Measurements from ENCODE around the gene MRPL41. TPM values are rescaled to one million over a fixed set of nuclear protein-coding genes. Genes with fewer than 3 reads are reported as not detected.
"Not testable (repeated sequence)": the region's sequence is repeated elsewhere in the genome, so short reads cannot be mapped to it uniquely, and the experiment has no call there.

Gene MRPL41
- 10 to 100 TPM; 61.0 to 64.7 TPM for total RNA-seq

GRCh38 chr9:137551264-137552021 is at the start of gene MRPL41:
TSS of gene MRPL41 (plus strand) at chr9:137551879. CDS start at chr9:137552082, 203 bp downstream.
- ChIA-PET CTCF (interaction anchor here (0.6 to 1.5 kb wide), 6 partner anchors 12 to 315 kb away, joined by 3 to 5 read pairs (median 4); no protein-coding TSS in a partner anchor), POLR2A (interaction anchor here (0.5 to 0.9 kb wide), 7 partner anchors 12 to 296 kb away, joined by 3 to 10 read pairs (median 6); partner anchors contain the start of genes EXD3, NELFB and NOXA1)

GRCh38 chr9:137502008-137502911 is 49.4 kb upstream of the MRPL41 start:
- ChIA-PET CTCF (interaction anchor here (0.6 kb wide), 1 partner anchor 44 kb away, joined by 3 read pairs; no protein-coding TSS in a partner anchor), POLR2A (no interaction called here)

GRCh38 chr9:137504432-137504777 is 47.3 kb upstream of the MRPL41 start:
- ChIA-PET POLR2A (no interaction called here), CTCF (interaction anchor here (0.6 kb wide), 1 partner anchor 47 kb away, joined by 3 read pairs; the partner anchor contains the start of gene MRPL41)

- ChIA-PET POLR2A (no interaction called here), CTCF (interaction anchor here (0.6 to 0.7 kb wide), 2 partner anchors 373 to 840 kb away, joined by 3 read pairs; no protein-coding TSS in a partner anchor)
Observed at GRCh38 chr9:137505421-137506140, 46.1 kb upstream of the MRPL41 start.

GRCh38 chr9:137506274-137506673 is 45.4 kb upstream of the MRPL41 start:
- ChIA-PET CTCF (no interaction called here), POLR2A (no interaction called here)

GRCh38 chr9:137506702-137507171 is 44.9 kb upstream of the MRPL41 start:
- POLR2A ChIA-PET: no interaction called here
- CTCF ChIA-PET: no interaction called here

GRCh38 chr9:137509198-137509597 is 42.5 kb upstream of the MRPL41 start:
- ChIA-PET POLR2A (no interaction called here), CTCF (interaction anchor here (1.6 kb wide), 1 partner anchor 28 kb away, joined by 5 read pairs; no protein-coding TSS in a partner anchor)

- CTCF ChIA-PET, POLR2A ChIA-PET: not testable (repeated sequence)
Observed at GRCh38 chr9:137511126-137511525, 40.6 kb upstream of the MRPL41 start.

GRCh38 chr9:137511758-137512463 is 39.8 kb upstream of the MRPL41 start:
- ChIA-PET CTCF (no interaction called here), POLR2A (no interaction called here)

GRCh38 chr9:137513136-137513535 is 38.5 kb upstream of the MRPL41 start:
- POLR2A ChIA-PET, CTCF ChIA-PET: not testable (repeated sequence)

GRCh38 chr9:137513801-137514570 is 37.7 kb upstream of the MRPL41 start:
- POLR2A ChIA-PET, CTCF ChIA-PET: not testable (repeated sequence)

GRCh38 chr9:137514691-137515337 is 36.9 kb upstream of the MRPL41 start:
- CTCF ChIA-PET: no interaction called here
- POLR2A ChIA-PET: no interaction called here

GRCh38 chr9:137515338-137515724 is 36.3 kb upstream of the MRPL41 start:
- ChIA-PET POLR2A (no interaction called here), CTCF (no interaction called here)

- CTCF ChIA-PET: interaction anchor here (0.6 kb wide), 1 partner anchor 1027 kb away, joined by 4 read pairs; no protein-coding TSS in a partner anchor
- POLR2A ChIA-PET: no interaction called here
Observed at GRCh38 chr9:137516144-137516917, 35.3 kb upstream of the MRPL41 start.

- POLR2A ChIA-PET, CTCF ChIA-PET: not testable (repeated sequence)
Observed at GRCh38 chr9:137518661-137519459, 32.8 kb upstream of the MRPL41 start.

- CTCF ChIA-PET: no interaction called here
- POLR2A ChIA-PET: no interaction called here
Observed at GRCh38 chr9:137519553-137519952, 32.1 kb upstream of the MRPL41 start.

All from activated CD8-positive, alpha-beta memory T cell treated with anti-CD3 and anti-CD28 coated beads for 36 hours (primary cell).